Right renal pelvis (tissue), 4 donors: ENCODE results near the gene SEL1L2. TPM values are rescaled to one million over a fixed set of nuclear protein-coding genes. Genes with fewer than 3 reads are reported as not detected.

Experiments
- DNase-seq, 4 donors: peaks; one replicate each; pipeline ENCODE4 v3.0.0-alpha.2; 2013; ENCODE audit warnings: low read depth in 4 of 4, low spot score in 3 of 4, missing footprints in 1 of 4
- polyA plus RNA-seq, 4 donors: library from polyadenylated mRNA; unstranded; fragments of 120-200 nt; gene quantifications; one replicate each; pipeline ENCODE4 v1.2.1, GENCODE V29; 2013; ENCODE audit not compliant: insufficient read length in 4 of 4

Gene SEL1L2
- polyA plus RNA-seq, 4 donors: 0.09 TPM; not detected in 3

DNA sequence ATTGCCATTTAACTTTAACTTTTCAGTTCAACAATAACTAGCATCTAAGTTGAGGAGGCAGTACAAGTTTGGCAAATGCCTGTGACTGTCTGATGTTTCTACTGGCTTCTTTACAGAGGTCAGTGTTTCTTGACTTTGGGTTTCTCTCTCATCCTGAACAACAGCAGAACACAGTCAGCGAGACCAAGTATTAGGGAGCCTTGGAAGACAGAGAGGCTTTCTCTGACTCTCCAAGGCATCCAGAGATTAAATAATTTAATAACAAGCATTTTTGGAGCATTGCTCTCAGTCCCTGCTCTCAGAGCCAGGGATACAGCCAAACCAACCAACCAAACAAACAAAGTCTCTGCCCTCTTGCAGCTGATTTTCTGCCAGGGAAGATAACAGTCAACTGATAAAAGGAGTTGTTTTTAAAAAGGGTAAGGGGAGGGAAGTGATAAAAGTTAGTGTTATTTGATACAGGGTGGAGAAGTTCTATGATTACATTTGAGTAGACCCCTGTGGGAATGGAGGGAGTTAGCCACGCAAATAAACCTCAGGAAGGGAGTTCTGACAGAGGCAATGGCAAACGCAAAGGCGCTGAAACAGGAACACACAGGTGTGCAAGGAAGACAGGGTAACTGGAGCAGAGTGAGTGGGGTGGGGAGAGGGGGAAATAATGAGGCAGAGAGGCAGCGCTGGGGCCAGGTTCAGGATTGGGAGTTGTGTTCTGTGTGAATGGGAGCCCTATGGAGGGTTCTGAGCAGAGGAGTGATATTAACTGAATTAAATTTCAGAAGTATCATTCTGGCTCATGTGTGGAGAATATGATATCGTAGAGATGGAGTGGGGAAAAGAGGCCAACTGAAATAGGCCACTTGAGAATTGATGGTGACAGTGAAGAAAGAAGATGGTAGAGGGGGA is 55.2 kb downstream of the SEL1L2 start:
- no peak for DNase-seq

DNA sequence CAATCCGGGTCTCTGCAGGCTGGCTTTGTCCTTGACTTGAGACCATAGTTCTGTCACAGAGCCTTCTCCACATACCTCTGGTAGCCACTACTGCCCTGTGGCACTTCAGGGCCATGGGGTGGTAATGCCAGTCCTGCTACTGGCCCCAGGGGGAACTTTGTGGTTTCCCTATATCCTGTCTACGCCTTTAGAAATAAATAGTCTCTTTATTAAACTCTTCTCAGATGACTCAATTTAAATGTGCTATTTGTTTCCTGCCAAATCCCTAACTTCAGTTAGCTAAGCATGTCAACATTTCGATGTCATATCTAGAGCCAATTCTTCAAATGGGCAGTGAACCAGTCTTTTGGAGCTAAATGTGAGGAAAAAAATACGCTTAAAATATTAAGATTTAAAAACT is 60.1 kb downstream of the SEL1L2 start:
- no peak for DNase-seq

DNA sequence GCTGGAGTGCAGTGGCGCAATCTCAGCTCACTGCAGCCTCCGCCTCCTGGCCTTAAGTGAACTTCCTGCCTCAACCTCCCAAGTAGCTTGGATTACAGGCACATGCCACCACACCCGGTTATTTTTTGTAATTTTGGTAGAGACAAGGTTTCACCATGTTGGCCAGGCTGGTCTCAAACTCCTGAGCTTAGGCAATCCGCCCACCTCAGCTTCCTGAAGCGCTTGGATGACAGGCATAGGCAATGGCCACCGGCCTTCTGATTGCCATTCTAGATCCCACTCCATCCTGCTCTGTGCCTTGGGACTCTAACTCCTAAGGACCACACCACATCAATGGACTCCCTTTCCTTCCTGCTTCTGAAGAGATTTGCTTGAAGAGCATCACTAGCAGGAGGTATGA is 60.6 kb downstream of the SEL1L2 start:
- no peak for DNase-seq

DNA sequence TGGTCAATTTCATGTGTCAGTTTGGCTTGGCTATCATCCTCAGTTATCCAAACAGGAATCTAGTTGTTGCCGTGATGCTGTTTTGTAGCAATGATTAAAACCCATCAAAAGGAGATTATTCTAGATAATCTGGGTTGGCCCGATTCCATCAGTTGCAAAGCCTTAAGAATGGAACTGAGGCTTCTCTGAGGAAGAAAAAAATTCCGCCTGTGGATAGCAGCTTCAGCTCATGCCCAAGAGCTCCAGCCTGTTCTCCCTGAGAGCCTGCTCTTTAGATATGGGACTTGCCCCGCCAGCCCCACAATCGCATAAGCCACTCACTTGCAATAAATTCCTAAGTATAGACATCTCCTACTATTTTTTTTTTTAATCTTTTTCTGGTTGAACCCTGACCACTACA is 61.5 kb downstream of the SEL1L2 start:
- DNase-seq: no peak

DNA sequence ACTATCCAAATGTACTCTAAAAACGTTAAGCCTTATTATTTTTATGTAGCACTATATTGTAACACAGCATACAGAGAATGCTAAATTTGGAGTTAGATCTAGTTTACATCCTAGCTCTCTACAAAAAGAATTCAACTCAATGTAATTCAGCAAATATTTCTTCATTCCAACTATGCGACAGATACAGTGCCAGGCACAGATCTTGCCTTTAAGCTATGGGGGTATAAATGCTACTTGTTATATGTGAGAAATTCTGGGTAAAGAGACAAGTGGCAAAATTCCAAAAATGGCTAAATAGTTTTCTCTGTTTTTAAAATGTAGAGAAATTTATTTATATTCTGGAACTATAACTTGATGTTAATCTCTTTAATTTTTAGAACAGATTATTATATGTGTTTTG is 63.2 kb downstream of the SEL1L2 start:
- DNase-seq: no peak

DNA sequence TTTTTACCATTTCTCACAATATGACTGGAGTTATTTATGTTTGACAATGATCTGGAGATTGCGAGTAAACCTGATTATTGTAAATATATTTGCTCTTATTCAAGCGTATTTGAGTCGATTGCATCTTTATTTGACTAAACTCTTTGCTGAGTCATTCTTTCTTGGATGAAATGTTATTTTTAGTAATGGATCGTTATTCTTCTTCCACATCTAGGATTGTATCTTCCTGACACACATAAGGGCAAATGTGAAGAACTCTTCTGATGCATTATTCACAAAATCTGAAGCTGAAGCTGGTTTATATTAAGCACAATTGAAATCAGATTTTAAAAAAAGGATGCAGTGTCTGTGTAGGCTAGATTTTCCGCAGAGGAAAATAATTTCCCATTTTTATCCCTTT is 68.2 kb downstream of the SEL1L2 start:
- DNase-seq: no peak

DNA sequence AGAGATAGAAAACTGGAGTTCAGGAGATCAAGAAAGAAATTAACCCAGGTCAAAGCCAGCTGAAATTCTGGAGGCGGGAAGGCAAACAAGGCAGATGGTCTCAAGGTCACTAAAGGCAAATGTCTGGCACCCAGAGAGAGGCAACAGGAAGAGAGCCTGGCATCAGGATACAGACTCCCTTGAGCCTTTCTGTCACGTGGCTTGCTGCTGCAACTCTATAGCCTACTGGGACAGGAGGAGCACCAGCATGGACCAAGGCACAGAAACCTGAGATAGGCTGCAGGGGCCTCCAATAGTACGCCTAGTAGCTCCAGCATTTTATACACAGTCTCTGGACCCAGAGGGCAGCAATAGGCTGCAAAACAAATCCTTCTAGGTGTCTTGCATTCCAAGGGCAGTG is 75.1 kb downstream of the SEL1L2 start:
- no peak for DNase-seq

DNA sequence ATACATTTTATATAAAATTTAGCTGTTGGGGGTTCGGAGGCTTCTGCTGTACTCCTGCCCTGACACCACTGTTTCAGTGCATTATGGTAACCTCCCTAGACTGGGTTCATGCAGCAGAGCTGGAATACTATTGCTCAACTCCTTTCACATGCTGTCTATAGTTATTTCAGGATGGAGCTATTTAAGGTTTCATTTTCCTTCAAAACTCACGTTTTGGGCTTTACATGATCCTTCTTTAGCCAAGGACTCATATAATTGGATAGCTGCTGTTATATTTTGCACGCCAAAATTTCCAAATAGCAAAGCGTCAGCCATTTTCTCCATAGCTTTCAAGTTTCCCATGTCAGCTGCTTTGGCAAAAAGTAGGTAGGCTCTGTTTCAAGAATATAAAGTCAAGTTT is 76.8 kb downstream of the SEL1L2 start:
- DNase-seq: no peak

DNA sequence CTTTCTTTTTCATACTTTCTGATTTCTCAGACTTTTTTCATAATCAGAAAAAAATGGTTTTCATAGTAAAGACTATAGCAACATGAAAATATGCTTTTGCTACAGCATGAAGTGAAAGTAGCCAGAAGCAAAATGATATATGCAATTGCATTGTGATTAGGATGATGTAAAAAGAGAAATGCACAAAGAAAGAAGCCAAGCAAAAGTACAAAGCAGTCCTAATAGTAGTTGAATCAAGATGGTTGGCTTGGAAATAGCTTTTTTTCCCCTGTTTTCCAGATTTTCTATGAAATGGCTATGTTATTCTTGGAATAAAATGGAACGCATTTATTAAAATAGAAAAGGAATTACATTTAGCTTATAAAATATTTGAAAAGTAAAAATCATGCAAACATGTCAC is 77.3 kb downstream of the SEL1L2 start:
- no peak for DNase-seq

DNA sequence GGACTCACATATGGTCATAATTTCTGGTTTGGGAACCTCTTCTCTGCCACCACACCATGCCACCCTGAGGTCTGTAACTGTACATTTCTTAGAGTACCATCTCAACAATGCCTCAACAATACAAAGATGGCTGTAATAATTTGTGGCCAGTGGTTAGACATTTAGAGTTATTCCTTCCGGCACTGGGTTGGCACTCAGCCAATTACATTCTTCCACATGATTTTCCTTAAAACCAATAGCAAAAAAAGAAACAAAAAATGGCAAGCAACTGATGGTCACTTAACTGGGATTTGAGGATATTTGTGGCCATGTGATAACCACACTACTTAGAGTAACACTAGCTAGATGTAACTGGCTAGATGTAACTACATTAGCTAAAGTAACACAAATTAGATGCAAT is 79.9 kb downstream of the SEL1L2 start:
- DNase-seq: no peak

DNA sequence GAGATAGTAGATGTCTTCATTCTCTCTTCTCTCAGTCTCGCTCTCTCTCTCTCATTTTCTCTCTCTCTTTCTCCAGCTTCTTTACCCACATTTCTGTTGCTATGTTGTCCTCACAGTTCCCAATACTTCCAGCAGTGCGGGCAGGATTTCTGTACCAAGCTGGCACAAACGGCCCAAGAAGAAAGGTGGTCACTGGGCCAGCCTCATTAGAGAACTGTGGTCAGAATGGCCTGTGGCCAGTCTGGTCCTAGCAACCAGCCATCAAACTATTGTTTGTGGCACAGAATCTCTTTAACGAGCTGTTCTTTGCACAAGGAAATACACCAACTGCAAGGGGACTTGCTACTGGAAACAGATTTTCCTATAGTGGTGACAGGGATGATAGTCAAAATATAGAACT is 81.3 kb downstream of the SEL1L2 start:
- DNase-seq: no peak

DNA sequence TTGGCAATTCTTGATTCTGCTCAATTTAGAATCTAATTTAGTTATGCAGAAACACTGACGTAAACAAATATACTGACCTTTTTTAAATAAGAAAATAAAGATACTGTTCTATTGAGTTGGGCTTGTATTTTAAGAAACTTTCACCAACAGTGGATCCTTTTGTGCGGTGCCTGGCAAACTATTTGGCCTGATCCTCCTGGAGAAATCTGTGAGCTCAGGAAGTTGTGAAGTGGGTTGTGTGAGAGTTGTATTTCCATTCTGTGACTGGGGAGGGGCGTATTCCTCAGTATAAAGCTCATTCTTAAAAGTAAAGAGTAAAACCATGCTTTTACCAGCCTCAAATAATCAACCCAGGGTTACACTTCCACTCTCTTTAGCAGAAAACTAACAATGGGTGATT is 85.6 kb downstream of the SEL1L2 start:
- DNase-seq: no peak

DNA sequence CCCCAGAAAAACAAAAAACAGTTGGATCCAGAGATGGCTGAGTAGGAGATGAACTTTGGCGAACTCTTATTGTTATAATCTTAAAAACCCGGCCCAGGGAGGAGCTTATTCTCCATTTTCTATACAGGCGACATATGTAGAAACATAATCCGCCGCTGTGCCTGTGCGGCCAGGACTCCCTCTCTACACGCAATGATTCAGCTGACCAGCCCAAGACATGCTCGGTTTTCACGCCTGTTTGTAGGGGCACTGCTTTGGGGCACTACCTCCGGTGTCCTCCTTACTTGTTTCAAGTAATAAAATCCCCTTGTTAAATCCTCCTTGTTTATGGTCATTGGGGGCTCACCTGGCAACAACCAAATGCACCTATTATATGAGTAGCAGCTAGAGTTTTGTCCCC is 89.9 kb downstream of the SEL1L2 start:
- DNase-seq: no peak

DNA sequence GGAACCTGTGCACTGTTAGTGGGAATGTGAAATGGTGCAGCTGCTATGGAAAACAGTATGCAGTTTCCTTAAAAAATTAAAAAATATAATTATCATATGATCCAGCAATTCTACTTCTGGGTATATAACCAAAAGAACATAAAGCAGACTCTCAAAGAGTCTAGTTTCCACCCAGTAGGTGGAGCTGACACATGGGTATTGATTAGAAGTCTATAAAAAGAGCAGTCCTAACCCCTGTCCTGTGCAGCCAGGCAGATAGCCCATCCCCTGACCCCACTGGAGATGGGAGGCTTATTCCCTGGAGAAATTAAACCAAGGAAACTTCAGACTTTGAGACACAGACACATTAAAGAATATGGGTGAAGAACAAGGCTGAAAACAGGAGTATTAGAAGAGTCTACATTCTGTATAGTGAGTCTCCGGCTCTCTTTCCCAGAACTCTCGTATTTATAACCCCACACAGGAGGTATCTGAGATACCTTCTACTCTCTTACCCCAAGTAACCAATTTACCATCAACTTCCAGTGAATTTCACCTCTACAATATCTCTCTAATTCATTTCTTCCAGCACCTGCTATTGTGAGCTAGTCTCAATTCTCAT is 92.3 kb downstream of the SEL1L2 start:
- DNase-seq: no peak

DNA sequence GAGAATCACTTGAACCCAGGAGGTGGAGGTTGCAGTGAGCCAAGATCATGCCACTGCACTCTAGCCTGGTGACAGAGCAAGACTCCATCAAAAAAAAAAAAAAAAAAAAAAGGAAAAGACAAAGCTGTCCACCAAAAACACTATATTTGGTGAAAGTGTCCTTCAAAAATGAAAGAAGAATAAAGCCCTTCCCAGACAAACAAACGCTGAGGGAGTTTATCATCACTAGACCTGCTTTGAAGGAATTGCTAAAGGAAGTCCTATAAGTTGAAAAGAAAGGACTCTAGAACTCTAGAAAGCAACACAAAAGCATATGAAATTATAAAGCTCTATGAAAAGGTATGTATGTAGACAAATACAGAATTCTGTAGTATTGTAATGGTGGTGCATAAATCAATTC is 98.8 kb downstream of the SEL1L2 start:
- DNase-seq: no peak

DNA sequence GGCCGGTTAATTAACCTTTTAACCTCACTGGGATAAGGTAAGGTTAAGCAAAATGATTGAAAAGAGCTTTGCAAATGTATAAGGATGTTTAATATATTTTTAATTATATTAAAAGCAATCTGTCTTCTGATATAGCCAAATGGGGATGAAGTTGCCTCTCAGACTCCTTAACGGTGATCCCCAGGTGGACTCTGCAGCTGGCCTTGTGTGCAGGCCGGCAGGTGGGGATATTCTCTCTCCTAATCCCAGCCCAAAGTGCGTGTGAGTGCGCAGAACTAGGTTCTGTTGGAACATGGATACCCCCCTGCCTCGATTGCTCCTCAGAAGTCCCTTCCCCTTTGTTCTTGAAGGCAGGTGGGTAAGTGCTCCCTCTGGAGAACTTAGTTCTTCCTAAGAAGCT is 105.6 kb downstream of the SEL1L2 start:
- DNase-seq: no peak

DNA sequence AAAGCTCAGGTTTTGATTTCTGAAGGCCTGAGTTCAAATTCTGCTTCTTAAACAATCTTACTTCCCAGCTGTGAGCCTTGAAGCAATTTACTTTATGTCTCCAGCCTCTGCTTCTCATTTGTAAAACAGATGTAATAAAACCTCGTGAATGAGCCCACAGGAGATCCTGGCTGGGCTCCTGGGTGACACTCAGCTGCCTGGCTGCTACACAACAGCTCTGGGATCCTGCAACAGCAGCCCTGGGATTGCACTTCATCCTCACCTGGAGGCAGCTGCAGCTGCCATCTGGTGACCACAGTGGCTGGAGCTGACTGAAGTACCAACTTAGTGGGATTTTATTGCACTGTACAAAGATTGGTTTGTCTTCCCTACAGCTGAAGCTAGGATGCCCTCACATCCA is 107.0 kb downstream of the SEL1L2 start:
- DNase-seq: no peak

DNA sequence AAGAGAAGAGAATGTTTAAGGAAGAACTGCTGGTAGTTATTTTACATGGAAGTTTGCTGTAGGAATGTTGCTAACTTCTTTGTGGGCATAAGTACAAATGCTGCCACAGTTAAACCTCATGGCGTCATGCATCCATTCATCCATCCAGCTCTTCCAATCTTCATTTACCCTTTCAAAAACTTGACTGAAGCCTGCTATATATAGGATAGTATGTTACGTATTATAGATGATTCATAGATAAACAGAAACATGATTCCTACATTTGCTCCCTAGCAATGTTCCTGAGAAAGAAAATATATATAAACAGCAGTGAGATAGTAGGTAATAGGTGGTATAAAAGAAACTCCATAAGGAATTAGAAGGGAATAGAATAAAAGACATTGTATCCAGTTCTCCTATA is 111.8 kb downstream of the SEL1L2 start:
- DNase-seq: no peak

DNA sequence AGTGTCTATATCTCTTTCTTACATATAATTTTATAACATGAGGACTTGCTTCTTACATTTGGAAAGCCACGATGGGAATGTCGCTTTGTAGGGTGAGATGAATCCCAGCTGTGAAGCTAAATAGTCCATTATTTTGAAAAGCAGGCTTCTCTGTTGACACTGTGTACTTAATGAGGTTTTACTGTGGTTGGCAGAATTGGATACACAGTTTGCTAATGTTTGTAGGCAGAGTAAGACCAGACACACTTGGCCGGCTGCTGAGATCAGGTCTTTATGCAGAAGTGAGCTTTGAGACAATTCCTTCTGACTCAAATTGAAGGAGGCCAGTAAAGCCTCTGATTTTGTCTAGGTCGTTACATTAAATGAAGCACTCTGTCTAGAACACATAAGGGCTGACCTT is 112.6 kb downstream of the SEL1L2 start:
- DNase-seq: no peak

DNA sequence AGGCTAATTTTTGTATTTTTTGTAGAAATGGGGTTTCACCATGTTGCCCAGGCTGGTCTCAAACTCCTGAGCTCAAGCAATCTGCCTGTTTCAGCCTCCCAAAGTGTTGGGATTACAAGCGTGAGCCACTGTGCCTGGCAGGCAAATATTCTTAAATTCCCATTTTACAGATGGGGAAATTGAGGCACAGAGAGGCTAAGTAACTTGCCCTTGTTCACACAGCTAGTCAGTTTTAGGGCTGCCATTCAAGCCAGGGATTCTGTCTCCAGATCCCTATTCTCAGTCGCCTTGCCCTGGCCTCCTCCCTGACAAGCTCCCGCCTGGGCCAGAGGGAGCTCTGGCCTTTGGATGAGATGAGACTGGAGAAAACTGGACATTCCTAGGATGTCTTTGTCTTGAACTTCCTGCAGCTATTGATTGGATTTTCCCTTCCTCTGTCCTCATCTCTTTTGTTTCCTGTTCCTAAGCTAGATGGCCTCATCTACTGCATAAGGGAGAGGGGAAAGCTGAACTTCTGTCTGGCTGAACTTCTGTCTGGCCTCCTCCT is 115.1 kb downstream of the SEL1L2 start:
- no peak for DNase-seq

DNA sequence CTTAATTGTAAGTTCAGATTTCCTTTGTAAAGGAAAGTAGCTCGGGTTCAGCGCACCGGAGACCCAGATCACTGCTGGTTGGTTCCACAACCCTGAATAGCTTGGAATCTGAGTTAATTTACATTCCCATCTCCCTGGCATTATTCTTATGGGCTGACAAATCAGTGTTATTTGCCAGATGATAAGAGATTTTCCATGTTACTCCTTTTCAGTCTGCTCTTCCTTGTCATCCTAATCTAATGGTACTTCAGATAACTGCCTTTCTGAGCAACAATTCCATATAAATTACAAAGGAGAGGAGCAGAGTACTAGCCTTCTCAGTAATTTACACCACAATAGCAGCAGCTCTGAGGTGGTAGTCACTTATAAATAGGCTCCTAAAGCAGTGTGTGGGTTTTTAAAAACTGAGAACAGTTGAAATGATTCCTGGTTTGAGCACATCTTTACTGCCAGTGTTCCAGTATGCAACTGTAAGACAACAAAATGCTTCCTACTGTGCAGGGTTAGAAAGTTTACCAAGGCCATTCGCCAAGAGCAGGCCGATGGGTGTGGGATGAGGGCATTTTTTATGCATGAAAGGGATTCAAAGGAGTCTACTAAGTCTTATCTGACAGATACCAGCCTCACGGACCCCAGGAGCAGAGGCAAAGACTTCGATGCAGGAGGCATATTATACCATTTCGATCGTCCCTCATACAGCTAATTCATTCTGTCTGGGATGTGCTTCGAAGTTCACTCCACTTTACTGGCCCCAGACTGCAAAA is 115.8 kb downstream of the SEL1L2 start:
- no peak for DNase-seq
